Uterus (tissue), 2 donors: Measurements from ENCODE around the gene ZC3H15.

Source experiments
- CTCF ChIP-seq, 4 experiments: fragments of 200-600 bp in 2 of 4; fragments of 450-650 bp in 2 of 4; sonication (generic) in 2 of 4; IDR thresholded peaks; one replicate each; pipeline ENCODE4 v1.5.1; 2016 to 2019; ENCODE audit warnings: antibody characterized with exemption in 4 of 4, mild to moderate bottlenecking in 2 of 4, moderate library complexity in 1 of 4
- POLR2A ChIP-seq, 2 donors: fragments of 450-650 bp; IDR thresholded peaks; one replicate each; pipeline ENCODE4 v1.6.1; 2016; ENCODE audit warnings: antibody characterized with exemption in 2 of 2, mild to moderate bottlenecking in 1 of 2, moderate library complexity in 1 of 2

GRCh38 chr2:186484062-186484735, 1.9 kb upstream of the ZC3H15 start:
- TF ChIP-seq POLR2A (IDR thresholded peaks at IDR 0.05) (no peak), CTCF (IDR thresholded peaks at IDR 0.05) (no peak)
